Measurements from ENCODE around the gene NDUFS3. TPM values are rescaled to one million over a fixed set of nuclear protein-coding genes. Genes with fewer than 3 reads are reported as not detected.
A peak's percentile ranks its signal among the peaks of the same experiment; 100 is the strongest.

NDUFS3 gene
- total and polyA plus RNA-seq, 2 experiments from 2014 or later, result 108 to 168 TPM

GRCh38 chr11:47589977-47590861 lies 11.3 kb downstream of the NDUFS3 start:
- Histone ChIP-seq H3K4me2 (peak overlapping the region; percentile 77), H3K27me3 (ENCODE audit: insufficient read depth) (peaks cover 60% of the 10 kb centered on the region), H3K79me2 (replicated peaks; ENCODE audit: insufficient read depth) (no peaks in the 10 kb centered on the region), H3K9me2 (ENCODE audit: insufficient read depth) (0 out of 2 replicates have a peak, but pooled peaks cover 6% of the 10 kb centered on the region), H4K20me1 (replicated peaks; ENCODE audit: insufficient read depth) (peaks cover 5% of the 10 kb centered on the region; the same call in 1 of the 2 replicates), H2AFZ (peak overlapping the region; percentile 94; the same call in 1 of the 2 replicates), H3F3A (replicated peaks; ENCODE audit: low read depth) (no peaks in the 10 kb centered on the region), H3K4me3 (peak overlapping the region; percentile 53), H3K4me1 (ENCODE audit: insufficient read depth) (peaks cover 23% of the 10 kb centered on the region), H3K36me3 (ENCODE audit: insufficient read depth) (no peaks in the 10 kb centered on the region), H3K27ac (ENCODE audit: low read depth) (no peak overlapping the region)
- Mint-ChIP-seq H3K4me1 (peaks cover 21% of the 10 kb centered on the region), H3K36me3 (ENCODE audit: low read depth) (peaks cover 2% of the 10 kb centered on the region; the same call in 2 of the 3 replicates), H3K4me3 (peak overlapping the region; percentile 59; the same call in 2 of the 3 replicates), H3K9me3 (no peaks in the 10 kb centered on the region), H3K27me3 (ENCODE audit: insufficient read depth, low read depth, poor library complexity) (peaks cover 55% of the 10 kb centered on the region), H3K27ac (no peak overlapping the region)
- ATAC-seq (peak; percentile 65), DNase-seq (ENCODE audit: low spot score) (peak; percentile 89)
- no peak for TF ChIP-seq EZH2phosphoT487 (IDR thresholded peaks at IDR 0.05; ENCODE audit: unreplicated experiment)
- TF ChIP-seq POLR2AphosphoS5 (IDR thresholded peaks at IDR 0.05; ENCODE audit: low read depth), result peak; percentile 57
- TF ChIP-seq CREB1 (CRISPR knock-in tag; IDR thresholded peaks at IDR 0.05; ENCODE audit: low read depth), result peak; percentile 41

DNA sequence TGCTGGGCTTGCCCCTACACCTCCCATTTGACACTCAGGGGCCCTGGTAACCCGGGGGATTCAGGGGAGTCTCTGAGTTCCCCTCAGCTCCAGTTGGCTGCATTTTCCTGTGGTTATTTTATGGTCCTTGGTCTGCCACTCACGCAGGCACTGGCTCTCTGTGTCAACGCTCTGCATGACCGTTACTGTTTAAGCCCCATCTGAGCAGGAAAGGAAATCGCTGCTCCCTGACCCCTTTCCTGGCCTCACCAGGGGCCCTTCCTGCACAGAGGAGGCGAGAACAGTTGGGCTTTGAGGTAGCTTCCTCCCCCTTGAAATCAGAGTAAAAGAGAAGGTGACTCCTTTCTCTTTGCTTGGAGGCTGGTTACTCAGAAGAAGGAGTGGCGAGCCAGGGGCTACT lies 12.9 kb downstream of the NDUFS3 start:
- Histone ChIP-seq H4K20me1 (replicated peaks; ENCODE audit: insufficient read depth) (peaks cover 5% of the 10 kb centered on the region; the same call in 1 of the 2 replicates), H3K79me2 (replicated peaks; ENCODE audit: insufficient read depth) (no peaks in the 10 kb centered on the region), H3K9me2 (ENCODE audit: insufficient read depth) (0 out of 2 replicates have a peak, but pooled peaks cover 6% of the 10 kb centered on the region), H3K4me1 (ENCODE audit: insufficient read depth) (peaks cover 23% of the 10 kb centered on the region), H3K36me3 (ENCODE audit: insufficient read depth) (no peaks in the 10 kb centered on the region), H3K27me3 (ENCODE audit: insufficient read depth) (peaks cover 69% of the 10 kb centered on the region), H3K4me2 (no peak overlapping the region; the same call in 1 of the 2 replicates), H3K4me3 (no peak overlapping the region; the same call in 1 of the 2 replicates), H2AFZ (no peak overlapping the region), H3K27ac (ENCODE audit: low read depth) (no peak overlapping the region), H3F3A (replicated peaks; ENCODE audit: low read depth) (no peaks in the 10 kb centered on the region)
- no peak for ATAC-seq
- Mint-ChIP-seq H3K27ac (no peak overlapping the region), H3K9me3 (no peaks in the 10 kb centered on the region), H3K36me3 (ENCODE audit: low read depth) (no peaks in the 10 kb centered on the region), H3K4me3 (no peak overlapping the region), H3K4me1 (peaks cover 21% of the 10 kb centered on the region), H3K27me3 (ENCODE audit: insufficient read depth, low read depth, poor library complexity) (peaks cover 53% of the 10 kb centered on the region)
- no peak for DNase-seq (ENCODE audit: low spot score)
- TF ChIP-seq ZNF114 (CRISPR knock-in tag; IDR thresholded peaks at IDR 0.05), result no peak
- no peak for TF ChIP-seq JUNB (IDR thresholded peaks at IDR 0.05; ENCODE audit: unreplicated experiment)
- no peak for TF ChIP-seq NANOG (IDR thresholded peaks at IDR 0.05; ENCODE audit: borderline replicate concordance)
- no peak for TF ChIP-seq EZH2phosphoT487 (IDR thresholded peaks at IDR 0.05; ENCODE audit: unreplicated experiment)
- TF ChIP-seq REST (IDR thresholded peaks at IDR 0.05; ENCODE audit: unreplicated experiment), result no peak
- TF ChIP-seq EZH2 (IDR thresholded peaks at IDR 0.05; ENCODE audit: low read depth, unreplicated experiment), result no peak
- no peak for TF ChIP-seq STAT1 (IDR thresholded peaks at IDR 0.05; ENCODE audit: unreplicated experiment)
- no peak for TF ChIP-seq POLR2AphosphoS5 (IDR thresholded peaks at IDR 0.05; ENCODE audit: low read depth)
- TF ChIP-seq, protein P1, sequence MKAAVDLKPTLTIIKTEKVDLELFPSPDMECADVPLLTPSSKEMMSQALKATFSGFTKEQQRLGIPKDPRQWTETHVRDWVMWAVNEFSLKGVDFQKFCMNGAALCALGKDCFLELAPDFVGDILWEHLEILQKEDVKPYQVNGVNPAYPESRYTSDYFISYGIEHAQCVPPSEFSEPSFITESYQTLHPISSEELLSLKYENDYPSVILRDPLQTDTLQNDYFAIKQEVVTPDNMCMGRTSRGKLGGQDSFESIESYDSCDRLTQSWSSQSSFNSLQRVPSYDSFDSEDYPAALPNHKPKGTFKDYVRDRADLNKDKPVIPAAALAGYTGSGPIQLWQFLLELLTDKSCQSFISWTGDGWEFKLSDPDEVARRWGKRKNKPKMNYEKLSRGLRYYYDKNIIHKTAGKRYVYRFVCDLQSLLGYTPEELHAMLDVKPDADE (IDR thresholded peaks at IDR 0.05), result no peak

Measured in GM23338 (cell line).